Testis (tissue), 2 donors: ENCODE measurements around the gene ZNF692.

ENCODE experiments used
- CTCF ChIP-seq, 3 experiments: fragments of 450-650 bp in 2 of 3; fragments of 200-600 bp in 1 of 3; sonication (generic) in 1 of 3; IDR thresholded peaks; one replicate each; pipeline ENCODE4 v1.5.1; 2016 to 2019; ENCODE audit warnings: antibody characterized with exemption in 3 of 3, mild to moderate bottlenecking in 2 of 3, moderate library complexity in 1 of 3
- POLR2A ChIP-seq: fragments of 450-650 bp; IDR thresholded peaks from one replicate; pipeline ENCODE4 v1.6.1; 2017; ENCODE audit warnings: antibody characterized with exemption, mild to moderate bottlenecking, moderate library complexity

GRCh38 chr1:248818505-248819374 lies 40.1 kb downstream of the ZNF692 start:
- TF ChIP-seq CTCF (IDR thresholded peaks at IDR 0.05) = no peak
- no peak for TF ChIP-seq POLR2A
